GM12892 (cell line): ENCODE measurements around the gene RRAS2.

Experiments used
- POLR2A ChIP-seq: IDR thresholded peaks from 2 replicates; pipeline ENCODE4 v1.6.1; 2011; ENCODE audit warnings: low read depth, low read length, control low read depth
- POLR2AphosphoS5 ChIP-seq: IDR thresholded peaks from 2 replicates; pipeline ENCODE4 v1.6.1; 2011; ENCODE audit warnings: low read depth, low read length, control low read depth

DNA sequence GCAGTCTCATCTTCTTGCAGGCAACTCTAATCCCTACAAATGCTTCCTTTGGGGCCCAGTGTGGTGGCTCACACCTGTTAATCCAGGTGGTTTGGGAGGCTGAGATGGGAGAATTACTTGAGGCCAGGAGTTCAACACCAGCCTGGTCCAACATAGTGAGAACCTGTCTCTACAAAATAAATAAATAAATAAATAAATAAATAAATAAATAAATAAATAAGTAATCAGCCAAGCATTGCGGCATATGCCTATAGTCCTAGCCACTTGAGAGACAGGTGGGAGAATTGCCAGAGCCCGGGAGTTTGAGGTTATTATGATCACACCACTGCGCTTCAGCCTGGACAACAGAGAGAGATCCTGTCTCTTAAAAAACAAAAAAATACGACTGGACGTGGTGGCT lies 34.1 kb upstream of the RRAS2 start:
- TF ChIP-seq POLR2AphosphoS5 (no peak), POLR2A (no peak)
